Aortic smooth muscle cell (primary cell): Measurements from ENCODE around the gene ATAD5. TPM values are rescaled to one million over a fixed set of nuclear protein-coding genes. Genes with fewer than 3 reads are reported as not detected.

Experiments
- total RNA-seq: library from RNA; depleted of rRNA; stranded (reverse); fragments of >200 nt; gene quantifications from 2 replicates; pipeline ENCODE4 v1.2.3, GENCODE V29; 2014

ATAD5 gene, protein sequence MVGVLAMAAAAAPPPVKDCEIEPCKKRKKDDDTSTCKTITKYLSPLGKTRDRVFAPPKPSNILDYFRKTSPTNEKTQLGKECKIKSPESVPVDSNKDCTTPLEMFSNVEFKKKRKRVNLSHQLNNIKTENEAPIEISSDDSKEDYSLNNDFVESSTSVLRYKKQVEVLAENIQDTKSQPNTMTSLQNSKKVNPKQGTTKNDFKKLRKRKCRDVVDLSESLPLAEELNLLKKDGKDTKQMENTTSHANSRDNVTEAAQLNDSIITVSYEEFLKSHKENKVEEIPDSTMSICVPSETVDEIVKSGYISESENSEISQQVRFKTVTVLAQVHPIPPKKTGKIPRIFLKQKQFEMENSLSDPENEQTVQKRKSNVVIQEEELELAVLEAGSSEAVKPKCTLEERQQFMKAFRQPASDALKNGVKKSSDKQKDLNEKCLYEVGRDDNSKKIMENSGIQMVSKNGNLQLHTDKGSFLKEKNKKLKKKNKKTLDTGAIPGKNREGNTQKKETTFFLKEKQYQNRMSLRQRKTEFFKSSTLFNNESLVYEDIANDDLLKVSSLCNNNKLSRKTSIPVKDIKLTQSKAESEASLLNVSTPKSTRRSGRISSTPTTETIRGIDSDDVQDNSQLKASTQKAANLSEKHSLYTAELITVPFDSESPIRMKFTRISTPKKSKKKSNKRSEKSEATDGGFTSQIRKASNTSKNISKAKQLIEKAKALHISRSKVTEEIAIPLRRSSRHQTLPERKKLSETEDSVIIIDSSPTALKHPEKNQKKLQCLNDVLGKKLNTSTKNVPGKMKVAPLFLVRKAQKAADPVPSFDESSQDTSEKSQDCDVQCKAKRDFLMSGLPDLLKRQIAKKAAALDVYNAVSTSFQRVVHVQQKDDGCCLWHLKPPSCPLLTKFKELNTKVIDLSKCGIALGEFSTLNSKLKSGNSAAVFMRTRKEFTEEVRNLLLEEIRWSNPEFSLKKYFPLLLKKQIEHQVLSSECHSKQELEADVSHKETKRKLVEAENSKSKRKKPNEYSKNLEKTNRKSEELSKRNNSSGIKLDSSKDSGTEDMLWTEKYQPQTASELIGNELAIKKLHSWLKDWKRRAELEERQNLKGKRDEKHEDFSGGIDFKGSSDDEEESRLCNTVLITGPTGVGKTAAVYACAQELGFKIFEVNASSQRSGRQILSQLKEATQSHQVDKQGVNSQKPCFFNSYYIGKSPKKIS (N-terminal part only)
- 1.4 and 2.5 TPM in 2 replicates for total RNA-seq

GRCh38 chr17:30831663-30832437, at the start of gene ATAD5:
Gene ATAD5, plus strand, starts transcription at chr17:30831966. Its CDS starts 382 bp downstream, at chr17:30832348.

GRCh38 chr17:30824356-30825145, 7.2 kb upstream of the ATAD5 start, which contains the start of gene CRLF3:
Gene CRLF3, minus strand, starts transcription at chr17:30824692. Its CDS starts 41 bp downstream, at chr17:30824651.

GRCh38 chr17:30906101-30906911, 74.5 kb downstream of the ATAD5 start, which contains the start of gene TEFM:
Gene TEFM, minus strand, starts transcription at chr17:30906238. Its CDS starts 40 bp downstream, at chr17:30906198.

GRCh38 chr17:30921544-30922196, 89.9 kb downstream of the ATAD5 start, which contains the start of gene ADAP2:
Gene ADAP2, plus strand, starts transcription at chr17:30921945. Its CDS starts 70 bp downstream, at chr17:30922015.

Other genes starting within 250 kb of the ATAD5 start
- 11.0 and 13.3 TPM in 2 replicates for gene CRLF3, start 7.3 kb upstream of the ATAD5 start, total RNA-seq
- gene TEFM, start 74.3 kb downstream of the ATAD5 start, total RNA-seq: 10.2 and 14.6 TPM in 2 replicates
- 0.79 and 1.3 TPM in 2 replicates for gene ADAP2, start 90.0 kb downstream of the ATAD5 start, total RNA-seq
- gene RNF135, start 139.1 kb downstream of the ATAD5 start, total RNA-seq: 7.4 and 7.6 TPM in 2 replicates